Esophagus squamous epithelium (tissue), 4 donors: Measurements from ENCODE around the gene GULP1.

Experiments
- POLR2A ChIP-seq, 4 donors: fragments of 450-650 bp; IDR thresholded peaks; one replicate each; pipeline ENCODE4 v1.6.1; 2017; ENCODE audit warnings: antibody characterized with exemption in 4 of 4, mild to moderate bottlenecking in 4 of 4, moderate library complexity in 3 of 4
- TF ChIP-seq, protein P1 (sequence below), 6 experiments: fragments of 450-650 bp in 4 of 6; fragments of 200-600 bp in 2 of 6; sonication (generic) in 2 of 6; IDR thresholded peaks; one replicate each; pipeline ENCODE4 v1.5.1; 2016 to 2019; ENCODE audit warnings: antibody characterized with exemption in 6 of 6, mild to moderate bottlenecking in 4 of 6, moderate library complexity in 4 of 6

DNA sequence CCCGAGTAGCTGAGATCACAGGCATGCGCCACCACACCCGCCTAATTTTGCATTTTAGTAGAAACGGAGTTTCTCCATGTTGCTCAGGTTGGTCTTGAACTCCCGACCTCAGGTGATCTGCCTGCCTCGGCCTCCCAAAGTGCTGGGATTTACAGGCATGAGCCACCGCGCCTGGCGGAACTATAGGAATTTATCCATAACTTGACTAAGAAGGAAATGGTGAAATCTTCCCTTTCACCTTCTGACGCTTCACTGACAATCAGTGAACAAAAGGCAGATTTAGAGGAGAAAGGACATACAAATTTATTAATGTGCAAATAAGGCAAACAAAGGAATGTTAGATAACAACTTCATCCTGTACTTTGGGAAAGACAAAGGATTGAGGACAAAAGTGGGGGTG is 15.4 kb upstream of the GULP1 start:
- no peak for TF ChIP-seq POLR2A (IDR thresholded peaks at IDR 0.05)
- TF ChIP-seq, protein P1, sequence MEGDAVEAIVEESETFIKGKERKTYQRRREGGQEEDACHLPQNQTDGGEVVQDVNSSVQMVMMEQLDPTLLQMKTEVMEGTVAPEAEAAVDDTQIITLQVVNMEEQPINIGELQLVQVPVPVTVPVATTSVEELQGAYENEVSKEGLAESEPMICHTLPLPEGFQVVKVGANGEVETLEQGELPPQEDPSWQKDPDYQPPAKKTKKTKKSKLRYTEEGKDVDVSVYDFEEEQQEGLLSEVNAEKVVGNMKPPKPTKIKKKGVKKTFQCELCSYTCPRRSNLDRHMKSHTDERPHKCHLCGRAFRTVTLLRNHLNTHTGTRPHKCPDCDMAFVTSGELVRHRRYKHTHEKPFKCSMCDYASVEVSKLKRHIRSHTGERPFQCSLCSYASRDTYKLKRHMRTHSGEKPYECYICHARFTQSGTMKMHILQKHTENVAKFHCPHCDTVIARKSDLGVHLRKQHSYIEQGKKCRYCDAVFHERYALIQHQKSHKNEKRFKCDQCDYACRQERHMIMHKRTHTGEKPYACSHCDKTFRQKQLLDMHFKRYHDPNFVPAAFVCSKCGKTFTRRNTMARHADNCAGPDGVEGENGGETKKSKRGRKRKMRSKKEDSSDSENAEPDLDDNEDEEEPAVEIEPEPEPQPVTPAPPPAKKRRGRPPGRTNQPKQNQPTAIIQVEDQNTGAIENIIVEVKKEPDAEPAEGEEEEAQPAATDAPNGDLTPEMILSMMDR (IDR thresholded peaks at IDR 0.05) = no peak
